Right lobe of liver (tissue), 4 donors: ENCODE measurements around the gene MEGF10.

Experiments used
- POLR2A ChIP-seq: fragments of 450-650 bp; IDR thresholded peaks from one replicate; pipeline ENCODE4 v1.6.1; 2017; ENCODE audit warnings: antibody characterized with exemption, mild to moderate bottlenecking
- TF ChIP-seq, protein P1 (sequence below), 4 donors: fragments of 200-600 bp in 3 of 4; fragments of 450-650 bp in 1 of 4; IDR thresholded peaks; one replicate each; pipeline versions ENCODE4 v1.5.1 to v1.8.0; 2016 to 2022; ENCODE audit warnings: antibody characterized with exemption in 4 of 4, mild to moderate bottlenecking in 2 of 4
- donor health status: DM: no; HTN: no; CAD: no.
- donor health status: DM: no; HTN: no; CAD: no.
- donor health status: DM: no; HTN: yes; CAD: no.

DNA sequence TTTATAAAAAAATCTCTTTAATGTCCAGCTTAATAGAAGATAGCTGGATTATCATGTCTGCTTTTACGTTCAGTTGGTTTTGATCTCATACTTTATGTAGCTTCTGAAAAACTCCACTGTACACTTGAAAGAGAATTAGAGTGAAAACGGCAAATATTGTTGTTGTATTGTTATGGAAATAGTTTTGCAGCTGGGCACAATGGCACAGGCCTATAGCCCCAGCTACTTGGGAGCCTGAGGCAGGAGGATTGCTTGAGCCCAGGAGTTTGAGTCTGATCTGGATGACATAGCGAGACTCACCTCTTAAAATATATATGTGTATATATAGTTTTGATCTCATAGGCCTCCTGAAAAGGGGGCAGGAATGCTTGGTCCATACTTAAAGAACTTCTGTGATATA, 159.4 kb downstream of the MEGF10 start:
- TF ChIP-seq, protein P1, sequence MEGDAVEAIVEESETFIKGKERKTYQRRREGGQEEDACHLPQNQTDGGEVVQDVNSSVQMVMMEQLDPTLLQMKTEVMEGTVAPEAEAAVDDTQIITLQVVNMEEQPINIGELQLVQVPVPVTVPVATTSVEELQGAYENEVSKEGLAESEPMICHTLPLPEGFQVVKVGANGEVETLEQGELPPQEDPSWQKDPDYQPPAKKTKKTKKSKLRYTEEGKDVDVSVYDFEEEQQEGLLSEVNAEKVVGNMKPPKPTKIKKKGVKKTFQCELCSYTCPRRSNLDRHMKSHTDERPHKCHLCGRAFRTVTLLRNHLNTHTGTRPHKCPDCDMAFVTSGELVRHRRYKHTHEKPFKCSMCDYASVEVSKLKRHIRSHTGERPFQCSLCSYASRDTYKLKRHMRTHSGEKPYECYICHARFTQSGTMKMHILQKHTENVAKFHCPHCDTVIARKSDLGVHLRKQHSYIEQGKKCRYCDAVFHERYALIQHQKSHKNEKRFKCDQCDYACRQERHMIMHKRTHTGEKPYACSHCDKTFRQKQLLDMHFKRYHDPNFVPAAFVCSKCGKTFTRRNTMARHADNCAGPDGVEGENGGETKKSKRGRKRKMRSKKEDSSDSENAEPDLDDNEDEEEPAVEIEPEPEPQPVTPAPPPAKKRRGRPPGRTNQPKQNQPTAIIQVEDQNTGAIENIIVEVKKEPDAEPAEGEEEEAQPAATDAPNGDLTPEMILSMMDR (IDR thresholded peaks at IDR 0.05) = no peak
- no peak for TF ChIP-seq POLR2A
